ENCODE data around the gene MAGI3. TPM values are rescaled to one million over a fixed set of nuclear protein-coding genes. Genes with fewer than 3 reads are reported as not detected.

MAGI3 gene
- total RNA-seq, 1 experiment from 2014 or later: 7.2 TPM

DNA sequence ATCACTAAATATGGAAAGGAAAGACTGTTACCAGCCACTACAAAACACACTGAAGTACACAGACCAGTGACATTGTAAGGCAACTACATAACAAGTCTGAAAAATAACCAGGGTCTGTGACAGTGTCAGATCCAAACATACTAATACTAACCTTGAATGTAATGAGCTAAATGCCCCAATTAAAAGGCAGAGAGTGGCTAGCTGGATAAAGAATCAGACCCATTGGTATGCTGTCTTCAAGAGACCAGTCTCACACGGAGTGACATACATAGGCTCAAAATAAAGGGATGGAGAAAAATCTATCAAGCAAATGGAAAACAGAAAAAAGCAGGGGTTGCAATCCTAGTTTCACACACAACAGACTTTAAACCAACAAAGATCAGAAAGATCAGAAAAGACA is 100.1 kb downstream of the MAGI3 start:
- H3K27ac ChIP-seq (ENCODE audit: low read length): no peak overlapping the region

DNA sequence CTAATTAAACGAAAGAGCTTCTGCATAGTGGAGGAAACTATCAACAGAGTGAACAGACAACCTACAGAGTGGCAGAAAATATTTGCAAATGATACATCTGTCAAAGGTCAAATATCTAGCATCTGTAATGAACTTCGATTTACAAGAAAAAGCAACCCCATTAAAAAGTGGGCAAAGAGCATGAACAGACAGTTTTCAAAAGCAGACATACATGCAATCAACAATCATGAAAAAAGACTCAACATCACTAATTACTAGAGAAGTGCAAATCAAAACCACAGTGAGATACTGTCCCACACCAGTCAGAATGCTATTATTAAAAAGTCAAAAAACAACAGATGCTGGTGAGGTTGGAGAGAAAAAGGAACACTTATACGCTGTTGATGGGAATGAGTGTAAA is 103.2 kb downstream of the MAGI3 start:
- Histone ChIP-seq H2AFZ (ENCODE audit: low read length) (no peak overlapping the region), H3K4me3 (ENCODE audit: low read length) (no peak overlapping the region), H3K79me2 (ENCODE audit: low read length) (no peaks in the 10 kb centered on the region), H3K4me1 (ENCODE audit: insufficient read depth, low read length) (no peaks in the 10 kb centered on the region), H3K27ac (ENCODE audit: low read length) (no peak overlapping the region), H3K36me3 (ENCODE audit: low read depth, low read length) (no peaks in the 10 kb centered on the region), H3K9me3 (ENCODE audit: low read length) (no peaks in the 10 kb centered on the region; the same call in 1 of the 2 replicates), H3K9ac (ENCODE audit: low read length) (no peak overlapping the region), H3K27me3 (ENCODE audit: low read length) (no peaks in the 10 kb centered on the region), H3K9me2 (replicated peaks; ENCODE audit: low read length) (no peaks in the 10 kb centered on the region), H3F3A (ENCODE audit: low read length, unreplicated experiment) (no peaks in the 10 kb centered on the region), H4K20me1 (ENCODE audit: low read length) (no peaks in the 10 kb centered on the region), H3K4me2 (ENCODE audit: low read length) (no peak overlapping the region)
- CTCF ChIA-PET: no interaction called here
- POLR2A ChIA-PET (ENCODE audit: unreplicated experiment): no interaction called here
- ATAC-seq: no peak
- no TSS peak for BruUV-seq (replicated peaks)
- intact Hi-C loops (cut with micrococcal nuclease): no loop called here
- DNase-seq: no peak
- TF ChIP-seq EZH2phosphoT487 (IDR thresholded peaks at IDR 0.05; ENCODE audit: borderline replicate concordance, low read length) (no peak), EZH2 (IDR thresholded peaks at IDR 0.05; ENCODE audit: low read length, unreplicated experiment) (no peak)
- TF ChIP-seq, protein P1, sequence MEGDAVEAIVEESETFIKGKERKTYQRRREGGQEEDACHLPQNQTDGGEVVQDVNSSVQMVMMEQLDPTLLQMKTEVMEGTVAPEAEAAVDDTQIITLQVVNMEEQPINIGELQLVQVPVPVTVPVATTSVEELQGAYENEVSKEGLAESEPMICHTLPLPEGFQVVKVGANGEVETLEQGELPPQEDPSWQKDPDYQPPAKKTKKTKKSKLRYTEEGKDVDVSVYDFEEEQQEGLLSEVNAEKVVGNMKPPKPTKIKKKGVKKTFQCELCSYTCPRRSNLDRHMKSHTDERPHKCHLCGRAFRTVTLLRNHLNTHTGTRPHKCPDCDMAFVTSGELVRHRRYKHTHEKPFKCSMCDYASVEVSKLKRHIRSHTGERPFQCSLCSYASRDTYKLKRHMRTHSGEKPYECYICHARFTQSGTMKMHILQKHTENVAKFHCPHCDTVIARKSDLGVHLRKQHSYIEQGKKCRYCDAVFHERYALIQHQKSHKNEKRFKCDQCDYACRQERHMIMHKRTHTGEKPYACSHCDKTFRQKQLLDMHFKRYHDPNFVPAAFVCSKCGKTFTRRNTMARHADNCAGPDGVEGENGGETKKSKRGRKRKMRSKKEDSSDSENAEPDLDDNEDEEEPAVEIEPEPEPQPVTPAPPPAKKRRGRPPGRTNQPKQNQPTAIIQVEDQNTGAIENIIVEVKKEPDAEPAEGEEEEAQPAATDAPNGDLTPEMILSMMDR (conservative IDR thresholded peaks at IDR 0.05; ENCODE audit: low read depth, low read length): no peak

More for the DNA sequence above, 100.1 kb downstream of the MAGI3 start:
- H3K79me2 ChIP-seq (ENCODE audit: low read length): no peaks in the 10 kb centered on the region
- H2AFZ ChIP-seq (ENCODE audit: low read length): no peak overlapping the region
- H3K4me3 ChIP-seq (ENCODE audit: low read length): no peak overlapping the region
- no peaks in the 10 kb centered on the region for H3F3A ChIP-seq (ENCODE audit: low read length, unreplicated experiment)
- TF ChIP-seq, protein P1 (conservative IDR thresholded peaks at IDR 0.05; ENCODE audit: low read depth, low read length): no peak
- TF ChIP-seq EZH2 (IDR thresholded peaks at IDR 0.05; ENCODE audit: low read length, unreplicated experiment) (no peak), EZH2phosphoT487 (IDR thresholded peaks at IDR 0.05; ENCODE audit: borderline replicate concordance, low read length) (no peak)
- H3K9me3 ChIP-seq (ENCODE audit: low read length): no peaks in the 10 kb centered on the region; the same call in 1 of the 2 replicates
- H3K9me2 ChIP-seq (replicated peaks; ENCODE audit: low read length): no peaks in the 10 kb centered on the region
- CTCF ChIA-PET: no interaction called here
- H3K4me1 ChIP-seq (ENCODE audit: insufficient read depth, low read length): no peaks in the 10 kb centered on the region
- H3K36me3 ChIP-seq (ENCODE audit: low read depth, low read length): no peaks in the 10 kb centered on the region
- DNase-seq (no peak), ATAC-seq (no peak)
- no peaks in the 10 kb centered on the region for H3K27me3 ChIP-seq (ENCODE audit: low read length)
- H3K9ac ChIP-seq (ENCODE audit: low read length): no peak overlapping the region
- H4K20me1 ChIP-seq (ENCODE audit: low read length): no peaks in the 10 kb centered on the region
- BruUV-seq (replicated peaks): no TSS peak
- intact Hi-C loops (cut with micrococcal nuclease): no loop called here
- H3K4me2 ChIP-seq (ENCODE audit: low read length): no peak overlapping the region
- POLR2A ChIA-PET (ENCODE audit: unreplicated experiment): no interaction called here

DNA sequence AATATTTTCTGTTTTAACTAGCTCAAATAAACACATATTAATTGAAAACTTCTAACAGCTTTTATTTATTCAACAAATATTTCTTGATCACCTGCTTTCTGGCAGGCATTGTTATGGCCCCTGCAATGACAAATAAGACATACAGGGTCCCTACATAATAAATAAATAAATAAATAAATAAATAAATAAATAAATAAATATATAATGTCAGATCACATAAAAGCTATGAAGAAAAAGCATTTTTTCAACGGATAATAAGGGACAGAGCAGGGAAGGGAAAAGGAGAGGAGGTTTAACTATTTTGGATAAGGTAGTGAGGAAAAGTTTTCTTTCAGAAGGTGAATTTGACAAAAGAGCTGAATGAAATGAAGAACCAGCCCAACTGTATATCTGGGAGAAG is 115.0 kb downstream of the MAGI3 start:
- H4K20me1 ChIP-seq (ENCODE audit: low read length): no peaks in the 10 kb centered on the region
- no peaks in the 10 kb centered on the region for H3K27me3 ChIP-seq (ENCODE audit: low read length)
- no peaks in the 10 kb centered on the region for H3F3A ChIP-seq (ENCODE audit: low read length, unreplicated experiment)
- no peak for TF ChIP-seq EZH2phosphoT487 (IDR thresholded peaks at IDR 0.05; ENCODE audit: borderline replicate concordance, low read length)
- TF ChIP-seq, protein P1 (conservative IDR thresholded peaks at IDR 0.05; ENCODE audit: low read depth, low read length): no peak
- TF ChIP-seq EZH2 (IDR thresholded peaks at IDR 0.05; ENCODE audit: low read length, unreplicated experiment): no peak
- no peak for DNase-seq
- no peaks in the 10 kb centered on the region for H3K4me1 ChIP-seq (ENCODE audit: insufficient read depth, low read length)
- H3K79me2 ChIP-seq (ENCODE audit: low read length): no peaks in the 10 kb centered on the region
- no peak for ATAC-seq
- H3K9me2 ChIP-seq (replicated peaks; ENCODE audit: low read length): no peaks in the 10 kb centered on the region
- no peak overlapping the region for H2AFZ ChIP-seq (ENCODE audit: low read length)
- no peak overlapping the region for H3K4me2 ChIP-seq (ENCODE audit: low read length)
- H3K27ac ChIP-seq (ENCODE audit: low read length): no peak overlapping the region
- H3K36me3 ChIP-seq (ENCODE audit: low read depth, low read length): no peaks in the 10 kb centered on the region
- H3K9ac ChIP-seq (ENCODE audit: low read length): no peak overlapping the region
- intact Hi-C loops (cut with micrococcal nuclease): no loop called here
- CTCF ChIA-PET: interaction anchor here (0.7 kb wide), 1 partner anchor 91 kb away, joined by 3 read pairs; no protein-coding TSS in a partner anchor
- no peak overlapping the region for H3K4me3 ChIP-seq (ENCODE audit: low read length)
- BruUV-seq (replicated peaks): no TSS peak
- 0 out of 2 replicates have a peak, but pooled peaks cover under 1% of the 10 kb centered on the region for H3K9me3 ChIP-seq (ENCODE audit: low read length)
- POLR2A ChIA-PET (ENCODE audit: unreplicated experiment): no interaction called here

Data from PC-3 (cell line).